GM19372 (cell line): ENCODE data around the gene IL36B.

Source experiments
- ATAC-seq: cut with Tn5 transposase; IDR thresholded peaks from one replicate; pipeline ENCODE4 v1.9.1; 2021; ENCODE audit warnings: mild to moderate bottlenecking, low read depth, moderate library complexity; ENCODE audit not compliant: unreplicated experiment

The IL36B gene

DNA sequence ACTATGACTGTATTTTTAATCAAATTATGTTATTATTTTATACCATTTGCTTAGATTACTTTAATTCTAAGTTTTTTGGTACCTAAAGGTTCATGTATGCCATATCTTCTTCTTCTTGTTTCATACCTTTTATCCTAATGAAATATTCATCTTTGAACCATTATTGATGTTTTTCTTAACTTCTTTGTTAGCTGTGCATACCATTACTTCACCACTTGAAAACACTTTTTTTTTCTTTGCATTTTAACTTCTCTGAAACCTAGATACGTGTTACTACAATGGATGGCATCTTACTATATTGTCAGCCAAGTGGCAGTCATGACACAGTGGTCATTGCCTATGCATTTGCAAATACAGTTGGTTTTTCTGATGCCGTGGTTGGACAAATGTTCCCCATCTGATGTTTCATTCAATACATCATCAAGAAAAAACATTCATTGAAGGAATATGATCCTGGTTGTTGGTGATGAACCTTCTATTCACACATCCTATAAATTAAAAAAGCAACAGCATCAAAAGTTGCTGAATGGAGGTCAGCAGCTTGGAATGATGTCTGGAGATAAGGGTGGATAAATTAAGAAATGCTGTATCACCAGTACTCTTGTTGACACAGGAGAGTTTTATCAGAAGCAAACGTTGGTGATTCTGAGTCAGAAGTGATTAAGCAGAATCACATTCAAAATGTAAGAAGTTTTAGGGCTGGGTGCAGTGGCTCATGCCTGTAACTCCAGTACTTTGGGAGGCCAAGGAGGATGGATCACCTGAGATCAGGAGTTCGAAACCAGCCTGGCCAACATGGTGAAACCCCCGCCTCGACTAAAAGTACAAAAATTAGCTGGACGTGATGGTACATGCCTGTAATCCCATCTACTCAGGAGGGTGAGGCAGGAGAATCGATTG is 40.0 kb downstream of the IL36B start:
- ATAC-seq, result no peak

DNA sequence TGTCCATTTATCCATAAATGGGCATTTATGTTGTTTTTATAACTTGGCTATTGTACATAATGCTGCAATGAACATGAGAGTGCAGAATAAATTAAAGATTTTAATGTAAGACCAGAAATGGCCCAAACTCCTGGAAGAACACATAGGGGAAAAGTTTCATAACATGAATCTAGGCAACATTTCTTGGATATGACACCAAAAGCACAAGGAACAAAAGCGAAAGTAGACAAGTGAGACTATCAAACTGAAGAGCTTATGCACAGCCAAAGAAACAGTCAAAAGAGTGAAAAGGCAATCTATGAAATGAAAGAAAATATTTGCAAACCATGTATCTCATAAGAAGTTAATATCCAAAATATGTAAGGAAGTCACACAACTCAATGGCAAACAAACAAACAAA is 41.6 kb downstream of the IL36B start:
- no peak for ATAC-seq

DNA sequence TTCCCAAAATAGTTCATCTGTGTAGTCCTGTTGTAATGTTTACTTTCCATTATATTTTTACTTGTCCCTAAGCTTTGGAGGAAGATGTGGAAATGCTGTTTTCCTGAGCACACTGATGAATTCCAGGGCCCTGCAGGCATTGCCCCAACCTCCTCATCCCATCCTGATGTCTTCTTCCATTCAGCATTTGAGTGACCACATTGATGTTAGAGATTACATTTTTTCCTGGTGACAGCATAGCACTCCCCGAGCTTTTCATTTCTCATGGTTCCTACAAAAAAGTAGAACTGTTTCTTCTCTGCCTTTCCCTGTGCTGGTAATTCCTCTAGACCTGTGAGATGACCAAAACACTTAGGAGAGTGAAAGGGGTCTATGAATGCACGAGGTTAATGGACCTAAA is 42.6 kb downstream of the IL36B start:
- no peak for ATAC-seq

DNA sequence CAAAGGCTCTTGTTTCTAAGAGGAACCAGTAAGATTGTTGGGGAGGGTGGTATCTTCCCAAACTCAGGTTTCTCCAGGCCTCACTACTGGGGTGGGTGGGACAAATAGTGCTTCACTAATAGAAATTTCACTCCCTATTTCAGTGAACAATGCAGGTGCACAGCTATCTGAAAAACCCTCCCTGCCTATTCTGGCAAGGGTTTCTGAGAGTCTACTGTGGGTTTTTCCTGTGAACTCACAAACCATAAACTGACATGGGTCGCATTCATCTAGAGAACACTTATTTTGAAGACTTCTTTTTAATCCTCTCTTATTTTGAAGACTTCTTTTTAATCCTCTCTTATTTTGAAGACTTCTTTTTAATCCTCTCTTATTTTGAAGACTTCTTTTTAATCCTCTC is 43.0 kb downstream of the IL36B start:
- no peak for ATAC-seq

DNA sequence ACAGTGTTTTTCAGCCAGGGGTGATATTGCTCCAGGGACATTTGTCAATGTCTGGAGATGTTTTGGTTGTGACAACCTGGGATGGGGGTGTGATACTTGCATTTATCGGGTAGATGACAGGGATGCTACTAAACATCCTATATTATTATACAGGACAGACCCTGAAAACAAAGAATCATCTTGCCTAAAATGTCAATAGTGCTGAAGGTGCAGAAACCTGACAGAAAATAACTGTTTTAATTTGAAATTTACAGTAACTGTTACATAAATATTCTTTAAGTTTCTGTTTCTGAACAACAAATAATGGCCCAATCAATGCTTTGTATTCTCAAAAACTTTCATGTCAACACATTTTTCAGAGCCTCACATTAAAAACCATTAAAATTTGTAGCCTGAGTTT is 45.4 kb downstream of the IL36B start:
- no peak for ATAC-seq

DNA sequence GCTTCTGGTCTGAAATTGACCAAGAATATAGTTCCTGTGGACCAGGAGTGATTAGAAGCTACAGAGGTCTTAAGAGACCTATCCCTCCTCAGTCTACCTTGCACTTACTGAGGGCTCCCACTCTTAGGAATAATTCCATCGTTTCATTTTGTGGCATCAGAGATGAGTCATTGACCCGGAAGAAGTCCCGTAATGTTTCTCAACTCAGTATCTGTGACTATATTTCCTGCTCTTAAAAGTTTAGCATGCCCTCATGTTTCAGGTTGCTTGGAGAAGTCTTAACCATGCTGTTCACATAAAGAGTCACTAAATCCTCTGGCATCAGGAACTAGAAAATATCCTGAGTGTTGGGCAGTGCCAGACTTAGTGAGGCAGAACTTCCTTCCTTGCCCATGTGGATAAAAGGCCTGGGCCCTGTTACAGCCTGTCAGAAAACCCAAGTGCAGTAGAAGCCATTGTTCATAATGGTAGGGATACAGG is 47.6 kb downstream of the IL36B start, which contains the start of gene IL36A:
TSS of gene IL36A (plus strand) at position 430 of the 480 bp plus-strand sequence. CDS start 413 bp downstream, outside the sequence.
- no peak for ATAC-seq

DNA sequence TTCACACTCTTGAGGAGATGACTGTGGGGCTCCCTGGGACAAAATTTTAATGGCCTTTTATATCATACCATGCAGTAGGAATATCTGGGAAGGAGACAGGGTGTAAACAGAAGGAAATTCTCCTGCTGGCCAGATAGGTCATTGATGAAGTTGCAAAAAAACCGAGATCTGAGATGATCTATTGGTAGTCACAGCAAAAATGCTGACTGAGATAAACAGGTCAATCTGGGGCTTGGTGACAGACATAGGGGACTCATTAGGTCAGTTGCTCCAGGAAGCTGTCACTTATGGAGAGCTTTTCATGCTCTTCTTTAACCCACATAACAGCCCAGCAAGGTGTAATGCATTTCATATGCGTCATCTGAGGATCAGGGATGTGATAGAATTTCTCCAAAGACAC is 50.0 kb downstream of the IL36B start:
- no peak for ATAC-seq

DNA sequence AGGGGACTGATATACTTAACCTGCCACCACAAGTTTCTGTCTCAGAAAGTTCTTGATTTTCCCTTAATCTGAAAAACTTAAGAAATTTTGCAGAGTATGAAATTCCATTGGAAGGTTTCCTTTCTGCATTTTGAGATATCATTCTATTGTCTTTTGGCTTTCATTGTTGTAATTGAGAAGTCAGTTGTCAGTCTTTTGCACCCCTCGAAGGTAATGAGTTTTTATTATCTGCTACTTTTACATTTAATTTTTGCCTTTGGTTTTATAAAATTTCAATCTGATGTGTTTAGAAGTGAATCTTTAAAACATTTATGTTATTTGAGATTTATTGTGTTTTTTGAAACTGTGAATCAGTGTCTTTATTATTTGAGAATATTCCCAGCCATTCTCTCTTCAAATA is 52.2 kb downstream of the IL36B start:
- ATAC-seq, result no peak

DNA sequence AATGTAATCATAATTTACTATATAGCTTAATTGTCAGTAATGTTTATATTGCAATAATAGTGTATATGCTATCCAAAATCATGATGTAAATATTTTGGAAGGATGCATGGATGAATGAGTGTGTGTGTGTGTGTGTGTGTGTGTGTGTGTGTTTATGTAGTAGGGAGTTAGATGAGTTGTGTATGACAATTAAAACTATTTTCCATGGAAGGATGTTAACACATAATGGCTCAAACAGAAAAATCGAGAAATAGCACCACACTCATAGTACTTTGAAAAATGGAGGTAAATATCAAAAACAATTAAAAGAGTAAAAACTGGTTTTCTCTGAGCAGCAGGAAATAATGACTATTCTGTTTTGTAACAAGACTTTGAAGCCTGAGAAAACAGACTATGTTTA is 55.5 kb downstream of the IL36B start:
- ATAC-seq, result no peak

DNA sequence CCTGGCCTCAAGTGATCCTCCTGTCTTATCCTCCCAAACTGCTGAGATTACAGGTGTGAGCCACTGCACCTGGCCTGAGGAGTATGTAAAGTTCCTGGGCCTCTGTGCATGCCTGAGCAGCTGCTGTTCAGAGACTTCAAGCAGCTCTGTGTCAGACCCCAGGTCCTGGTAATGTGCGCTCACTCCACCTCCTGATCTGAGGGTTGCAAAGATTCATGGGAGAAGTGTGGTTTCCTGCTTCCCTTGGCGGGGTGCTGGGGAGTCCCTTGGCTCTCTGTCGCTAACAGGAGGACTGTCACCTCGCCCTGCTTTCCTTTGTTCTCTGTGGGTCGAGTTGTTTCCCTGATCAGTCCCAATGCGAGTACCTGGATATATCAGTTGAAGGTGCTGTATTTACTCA is 56.0 kb downstream of the IL36B start:
- no peak for ATAC-seq

DNA sequence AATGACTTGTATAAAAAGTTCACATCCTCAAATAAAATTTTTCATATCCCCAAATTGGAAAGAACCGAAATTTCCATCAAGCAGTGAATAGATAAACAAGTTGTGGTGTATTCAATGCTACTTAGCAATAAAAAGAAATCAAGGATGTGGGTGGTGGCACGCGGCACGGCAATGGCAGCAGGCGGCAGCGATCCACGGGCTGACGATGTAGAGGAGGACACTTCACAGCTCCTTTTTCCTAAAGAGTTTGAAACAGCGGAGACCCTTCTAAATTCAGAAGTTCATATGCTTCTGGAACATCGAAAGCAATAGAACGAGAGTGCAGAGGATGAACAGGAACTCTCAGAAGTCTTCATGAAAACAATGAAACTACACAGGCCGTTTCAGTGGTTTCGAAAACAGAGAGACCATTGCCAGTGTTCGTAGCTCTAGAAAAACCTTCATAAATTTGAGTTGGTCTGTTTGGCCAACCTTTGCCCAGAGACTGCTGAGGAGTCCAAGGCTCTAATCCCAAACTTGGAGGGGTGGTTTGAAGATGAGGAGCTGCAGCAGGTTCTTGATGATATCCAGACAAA is 57.2 kb downstream of the IL36B start:
- no peak for ATAC-seq

DNA sequence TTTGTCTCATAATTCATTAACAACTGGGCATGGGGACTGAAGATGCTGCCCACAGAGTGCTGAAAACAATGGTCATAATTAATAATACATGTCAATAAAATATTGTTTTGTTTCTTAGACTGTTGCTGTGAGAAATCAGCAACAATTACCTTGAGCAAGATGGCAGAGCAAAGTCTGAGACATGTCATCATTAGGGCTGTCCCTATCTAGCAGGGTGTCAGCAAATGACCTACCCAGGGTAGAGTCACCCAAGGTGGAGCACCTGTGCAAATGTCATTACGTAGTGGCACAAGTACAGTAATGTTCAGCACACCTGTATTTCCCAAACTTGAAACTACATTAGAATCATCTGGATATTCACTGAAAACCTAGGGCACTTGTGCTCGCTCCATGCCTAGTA is 58.0 kb downstream of the IL36B start:
- ATAC-seq, result no peak

DNA sequence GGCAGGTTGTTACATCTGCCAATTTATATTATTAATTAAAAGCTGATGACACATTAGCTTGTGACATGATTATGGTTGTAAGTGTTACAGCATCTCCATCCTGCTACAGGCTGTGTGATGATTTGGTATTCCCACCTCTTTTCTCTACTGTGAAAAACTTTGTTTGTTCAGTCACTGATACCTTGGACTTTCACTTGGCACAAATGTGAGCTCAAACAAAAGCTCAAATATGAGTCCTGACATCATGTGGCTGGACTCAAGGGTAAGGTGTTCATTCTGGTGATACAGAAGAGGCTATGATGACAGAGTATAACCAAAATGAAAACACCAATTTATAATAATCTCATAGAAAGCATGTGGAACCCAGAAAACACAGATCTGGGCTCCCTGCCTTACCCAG is 58.8 kb downstream of the IL36B start:
- ATAC-seq, result no peak

DNA sequence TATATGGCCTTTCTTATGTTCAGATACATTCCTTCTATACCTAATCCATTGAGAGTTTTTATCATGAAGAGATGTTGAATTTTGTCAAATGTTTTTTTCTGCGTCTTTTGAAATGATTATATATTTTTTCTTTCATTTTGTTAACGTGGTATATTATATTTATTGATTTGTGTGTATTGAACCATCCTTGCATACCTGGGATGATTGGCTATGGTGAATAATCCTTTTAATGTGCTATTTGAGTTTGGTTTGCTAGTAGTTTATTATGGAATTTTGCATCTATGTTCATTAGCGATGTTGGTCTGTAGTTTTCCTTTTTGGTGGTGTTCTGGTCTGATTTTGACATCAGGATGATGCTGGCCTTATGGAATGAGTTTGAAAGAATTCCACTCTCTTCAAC is 63.1 kb downstream of the IL36B start:
- ATAC-seq, result no peak

DNA sequence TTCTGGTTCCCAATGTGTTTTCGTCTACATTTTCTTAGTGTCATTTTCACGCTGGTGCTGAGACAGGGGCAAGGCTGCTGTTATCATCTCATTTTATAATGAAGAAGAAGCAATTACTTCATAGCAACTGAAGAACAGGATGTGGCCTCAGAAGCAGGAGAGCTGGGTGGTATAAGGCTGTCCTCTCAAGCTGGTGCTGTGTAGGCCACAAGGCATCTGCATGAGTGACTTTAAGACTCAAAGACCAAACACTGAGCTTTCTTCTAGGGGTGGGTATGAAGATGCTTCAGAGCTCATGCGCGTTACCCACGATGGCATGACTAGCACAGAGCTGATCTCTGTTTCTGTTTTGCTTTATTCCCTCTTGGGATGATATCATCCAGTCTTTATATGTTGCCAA is 67.6 kb downstream of the IL36B start:
- no peak for ATAC-seq

DNA sequence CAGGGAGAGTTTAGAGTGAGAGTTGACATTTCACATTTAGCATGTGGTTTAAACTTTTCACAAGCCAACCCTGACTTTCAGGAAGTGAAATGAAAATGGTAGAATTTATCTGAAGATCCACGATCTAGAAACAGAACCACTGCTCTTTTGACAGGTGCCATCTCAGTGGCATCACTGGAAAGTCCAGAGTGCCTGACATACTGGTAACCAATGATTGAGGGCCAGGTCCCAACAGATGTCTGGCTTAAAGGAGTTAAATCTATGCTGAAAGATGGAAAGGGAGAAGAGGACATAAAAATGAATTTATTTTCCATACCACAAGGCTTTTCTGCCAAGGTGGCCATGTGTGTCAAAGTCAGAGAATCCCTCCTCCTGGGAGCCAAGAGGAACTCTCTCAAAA is 72.1 kb downstream of the IL36B start:
- ATAC-seq, result no peak

DNA sequence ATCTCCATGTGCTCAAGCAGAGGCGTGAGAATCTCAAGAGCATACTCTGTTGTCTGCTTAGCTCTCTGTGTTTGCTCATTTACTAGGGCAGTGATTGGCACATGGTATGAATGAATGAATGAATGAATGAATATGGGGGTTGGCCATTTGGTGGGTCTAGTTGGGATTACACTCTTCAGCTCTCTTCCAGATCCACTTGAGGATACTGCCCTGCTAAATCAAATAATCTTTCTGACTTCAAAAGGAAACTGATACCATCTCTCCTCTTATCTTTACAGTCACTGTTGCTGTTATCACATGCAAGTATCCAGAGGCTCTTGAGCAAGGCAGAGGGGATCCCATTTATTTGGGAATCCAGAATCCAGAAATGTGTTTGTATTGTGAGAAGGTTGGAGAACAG is 72.9 kb downstream of the IL36B start:
- ATAC-seq, result no peak

DNA sequence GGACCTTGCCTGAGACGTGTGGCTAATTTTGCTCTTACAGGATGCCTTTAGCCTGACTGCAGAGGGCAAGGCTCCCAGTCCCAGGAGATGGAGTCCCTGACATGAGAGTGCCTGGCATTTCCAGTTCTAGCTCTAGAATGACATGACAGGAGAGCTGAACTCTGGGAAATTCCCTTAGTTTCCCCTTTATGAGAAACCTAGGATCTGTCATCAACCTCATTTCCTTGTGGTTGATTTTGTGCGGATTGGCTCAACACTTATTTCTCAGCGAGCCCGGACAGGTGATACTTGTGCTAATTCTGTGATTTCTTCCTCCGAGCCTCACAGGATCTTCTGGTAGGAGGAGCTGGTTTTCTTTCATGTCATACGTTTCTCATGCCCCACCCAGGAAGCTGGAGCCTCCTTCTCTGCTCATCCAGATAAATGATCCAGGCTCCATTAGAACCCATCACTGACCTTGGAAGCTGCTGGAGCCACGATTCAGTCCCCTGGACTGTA is 75.1 kb downstream of the IL36B start, which contains the start of gene IL36G:
TSS of gene IL36G (plus strand) at position 448 of the 498 bp plus-strand sequence. CDS start 633 bp downstream, outside the sequence.
- ATAC-seq, result no peak
